Fibroblast of lung (primary cell): ENCODE measurements around the gene FBXO8. TPM values are rescaled to one million over a fixed set of nuclear protein-coding genes. Genes with fewer than 3 reads are reported as not detected.

Source experiments
- DNase-seq, 2 donors: peaks; one replicate each; pipeline versions ENCODE4 v3.0.0 to v3.0.0-alpha.2; 2010; ENCODE audit warnings: low read depth in 2 of 2
- H2AFZ ChIP-seq: 2 replicates; pipeline ENCODE4 v1.5.1; 2012; ENCODE audit warnings: low read length, control low read depth, inconsistent platforms
- H3K27ac ChIP-seq: 2 replicates; pipeline ENCODE4 v1.5.1; 2011; ENCODE audit warnings: low read length, control low read depth; ENCODE audit not compliant: insufficient read depth
- H3K27me3 ChIP-seq: 2 replicates; pipeline ENCODE4 v1.5.1; 2011; ENCODE audit warnings: mild to moderate bottlenecking, low read length; ENCODE audit not compliant: control insufficient read depth, insufficient read depth
- H3K36me3 ChIP-seq: 2 replicates; pipeline ENCODE4 v1.5.1; 2011; ENCODE audit warnings: low read length; ENCODE audit not compliant: control insufficient read depth, insufficient read depth
- H3K4me1 ChIP-seq: 2 replicates; pipeline ENCODE4 v1.5.1; 2011; ENCODE audit warnings: low read length; ENCODE audit not compliant: control insufficient read depth, insufficient read depth; ENCODE audit errors: extremely low read depth
- H3K4me2 ChIP-seq: 2 replicates; pipeline ENCODE4 v1.5.1; 2011; ENCODE audit warnings: low read length, control low read depth; ENCODE audit not compliant: insufficient read depth; ENCODE audit errors: extremely low read depth
- H3K4me3 ChIP-seq, 4 experiments: fragments of 200-600 bp in 1 of 4; sonication (generic) in 1 of 4; replicated peaks in 1 of 4; 2 replicates each; pipeline ENCODE4 v1.5.1; 2011 to 2016; ENCODE audit warnings: low read length in 4 of 4, low read depth in 3 of 4, mild to moderate bottlenecking in 3 of 4, control low read depth in 2 of 4, inconsistent platforms in 1 of 4, mixed read lengths in 1 of 4; ENCODE audit not compliant: insufficient read depth in 1 of 4; ENCODE audit errors: control extremely low read depth in 1 of 4
- H3K79me2 ChIP-seq: 2 replicates; pipeline ENCODE4 v1.5.1; 2012; ENCODE audit warnings: mild to moderate bottlenecking, low read length, inconsistent platforms; ENCODE audit not compliant: control insufficient read depth, insufficient read depth
- H3K9ac ChIP-seq: 2 replicates; pipeline ENCODE4 v1.5.1; 2011; ENCODE audit warnings: mild to moderate bottlenecking, low read length, control low read depth; ENCODE audit not compliant: insufficient read depth
- H3K9me3 ChIP-seq: 2 replicates; pipeline ENCODE4 v1.5.1; 2012; ENCODE audit warnings: low read depth, low read length; ENCODE audit not compliant: control insufficient read depth, insufficient read depth
- H4K20me1 ChIP-seq: 2 replicates; pipeline ENCODE4 v1.5.1; 2011; ENCODE audit warnings: low read length; ENCODE audit not compliant: control insufficient read depth, insufficient read depth; ENCODE audit errors: extremely low read depth
- CTCF ChIP-seq, 2 donors: IDR thresholded peaks in 1 of 2; conservative IDR thresholded peaks in 1 of 2; 1 replicate in 1 of 2; 2 replicates in 1 of 2; pipeline ENCODE4 v1.5.1; 2011 to 2012; ENCODE audit warnings: low read length in 2 of 2, control low read depth in 1 of 2, inconsistent platforms in 1 of 2, low read depth in 1 of 2, mild to moderate bottlenecking in 1 of 2
- EZH2 ChIP-seq: IDR thresholded peaks from 2 replicates; pipeline ENCODE4 v1.5.1; 2012; ENCODE audit warnings: low read length, control low read depth, mild to moderate bottlenecking; ENCODE audit errors: missing control alignments
- polyA plus RNA-seq, 2 donors: library from polyadenylated mRNA; depleted of rRNA in 1 of 2; stranded (reverse) in 1 of 2; unstranded in 1 of 2; fragments of >200 nt; gene quantifications; 2 replicates each; pipeline ENCODE4 v1.2.1, GENCODE V29; 2011 to 2012; ENCODE audit warnings: missing spikeins in 1 of 2
- total RNA-seq: library from RNA; depleted of rRNA; stranded (reverse); fragments of >200 nt; gene quantifications from 2 replicates; pipeline ENCODE4 v1.2.1, GENCODE V29; 2014

Gene FBXO8
- total and polyA plus RNA-seq, 2 donors (not counting 1 experiment from before 2014, with no cell fraction given) = 26.7 to 46.1 TPM

GRCh38 chr4:174248407-174248806 is 35.1 kb downstream of the FBXO8 start:
- no peaks in the 10 kb centered on the region for H3K4me1 ChIP-seq
- DNase-seq = no peak

DNA sequence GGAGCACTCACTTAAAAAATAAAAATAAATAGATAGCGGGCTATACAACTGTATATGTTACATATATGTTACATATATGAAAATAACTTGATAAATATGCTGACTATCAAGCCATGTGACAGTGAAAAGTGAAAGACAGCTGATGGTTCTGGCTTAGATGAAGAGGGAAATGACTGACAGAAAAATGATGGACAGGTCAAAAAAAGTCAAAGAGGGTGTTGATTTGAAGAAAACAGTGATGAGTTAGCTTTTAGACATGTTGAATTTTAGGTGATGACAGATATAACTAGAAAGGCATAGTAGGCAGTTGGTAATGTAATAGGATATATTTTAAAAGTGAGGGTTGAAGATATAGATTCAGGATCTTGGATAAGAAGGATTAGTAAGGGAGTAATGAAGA is 37.8 kb downstream of the FBXO8 start:
- no peak for TF ChIP-seq EZH2
- no peak for TF ChIP-seq CTCF (conservative IDR thresholded peaks at IDR 0.05 in 1 of 2, IDR thresholded peaks at IDR 0.05 in 1 of 2; ENCODE audit: low read depth in 1 of 2, low read length in 2 of 2)
- H4K20me1 ChIP-seq = no peaks in the 10 kb centered on the region
- no peak overlapping the region for H3K27ac ChIP-seq
- no peak overlapping the region for H2AFZ ChIP-seq
- H3K4me3 ChIP-seq = no peak overlapping the region
- H3K79me2 ChIP-seq = no peaks in the 10 kb centered on the region
- H3K9me3 ChIP-seq = no peaks in the 10 kb centered on the region
- H3K27me3 ChIP-seq = no peaks in the 10 kb centered on the region
- no peak overlapping the region for H3K9ac ChIP-seq
- no peak for DNase-seq
- H3K36me3 ChIP-seq = no peaks in the 10 kb centered on the region
- no peak overlapping the region for H3K4me2 ChIP-seq
- H3K4me1 ChIP-seq = no peaks in the 10 kb centered on the region

More at GRCh38 chr4:174248407-174248806, 35.1 kb downstream of the FBXO8 start:
- Histone ChIP-seq H3K79me2 (no peaks in the 10 kb centered on the region), H3K4me2 (no peak overlapping the region), H3K9ac (no peak overlapping the region), H2AFZ (no peak overlapping the region), H3K27ac (no peak overlapping the region), H4K20me1 (no peaks in the 10 kb centered on the region), H3K4me3 (no peak overlapping the region), H3K9me3 (no peaks in the 10 kb centered on the region), H3K36me3 (no peaks in the 10 kb centered on the region), H3K27me3 (no peaks in the 10 kb centered on the region)
- no peak for TF ChIP-seq EZH2
- TF ChIP-seq CTCF (conservative IDR thresholded peaks at IDR 0.05 in 1 of 2, IDR thresholded peaks at IDR 0.05 in 1 of 2; ENCODE audit: low read depth in 1 of 2, low read length in 2 of 2) = no peak

DNA sequence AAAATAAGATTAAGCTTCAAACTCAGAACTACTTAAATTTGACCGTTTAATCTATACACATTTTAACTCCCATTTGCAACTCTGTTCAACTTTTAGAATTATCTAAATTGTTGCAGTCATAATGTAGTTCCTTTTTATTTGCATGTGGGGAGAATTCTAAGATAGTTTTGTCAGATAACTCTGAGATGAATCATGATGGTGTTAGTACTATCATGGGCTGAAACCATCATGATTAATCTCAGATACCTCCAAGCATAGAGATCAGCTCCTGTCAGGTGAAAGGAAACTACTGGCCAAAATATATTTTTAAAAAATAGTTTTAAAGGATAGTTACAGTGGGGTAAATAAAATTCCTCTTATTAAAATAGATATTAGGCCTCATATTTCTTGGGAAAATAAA is 39.0 kb downstream of the FBXO8 start:
- peak in 1 of 2 donors; percentile 36 for DNase-seq
- Histone ChIP-seq H3K36me3 (no peaks in the 10 kb centered on the region), H3K27me3 (no peaks in the 10 kb centered on the region), H3K79me2 (no peaks in the 10 kb centered on the region), H3K4me1 (no peaks in the 10 kb centered on the region), H4K20me1 (no peaks in the 10 kb centered on the region), H3K9me3 (no peaks in the 10 kb centered on the region), H3K4me3 (no peak overlapping the region), H3K9ac (no peak overlapping the region), H3K4me2 (no peak overlapping the region), H3K27ac (no peak overlapping the region), H2AFZ (no peak overlapping the region)
- TF ChIP-seq CTCF (conservative IDR thresholded peaks at IDR 0.05 in 1 of 2, IDR thresholded peaks at IDR 0.05 in 1 of 2; ENCODE audit: low read depth in 1 of 2, low read length in 2 of 2) (no peak), EZH2 (no peak)
